PFSK-1 (cell line): ENCODE data around the gene NDC1.

ENCODE experiments used
- FOXP2 ChIP-seq: optimal IDR thresholded peaks from 2 replicates; pipeline ENCODE3; 2011; ENCODE audit warnings: borderline replicate concordance, control low read depth, inconsistent platforms; ENCODE audit not compliant: insufficient read depth; ENCODE audit errors: extremely low read length, extremely low read depth
- POLR2AphosphoS5 ChIP-seq: IDR thresholded peaks from 2 replicates; pipeline ENCODE4 v1.6.1; 2012; ENCODE audit warnings: low read depth, mild to moderate bottlenecking, control low read depth, low read length, moderate library complexity
- TAF1 ChIP-seq: IDR thresholded peaks from 2 replicates; pipeline ENCODE4 v1.6.1; 2012; ENCODE audit warnings: low read length, control low read depth, borderline replicate concordance; ENCODE audit not compliant: insufficient read depth
- TF ChIP-seq, protein P1 (sequence below), 2 experiments: IDR thresholded peaks; 2 replicates each; pipeline versions ENCODE4 v1.6.1 to v1.8.0; 2011 to 2012; ENCODE audit warnings: low read depth in 2 of 2, low read length in 2 of 2, control low read depth in 1 of 2, inconsistent platforms in 1 of 2, mild to moderate bottlenecking in 1 of 2, moderate library complexity in 1 of 2; ENCODE audit not compliant: insufficient read depth in 1 of 2

DNA sequence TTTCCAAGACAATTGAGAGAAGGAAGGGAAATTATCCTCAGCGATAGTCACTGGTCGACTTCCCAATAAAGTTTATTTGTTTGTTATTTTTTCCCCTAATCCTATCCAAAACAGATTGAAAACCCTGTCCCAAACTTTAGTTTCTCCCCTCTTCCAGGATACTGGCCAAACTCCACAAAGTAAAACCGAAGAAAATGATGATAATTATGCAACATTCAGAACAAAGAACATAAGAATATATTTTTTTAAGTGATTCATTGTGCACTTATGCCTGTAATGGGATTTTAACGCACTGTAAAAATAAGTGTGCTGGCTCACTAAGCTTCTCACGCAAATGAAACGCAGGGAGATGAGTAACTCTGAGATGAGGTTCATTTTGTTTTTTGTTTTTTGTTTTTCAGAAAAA, 105.2 kb downstream of the NDC1 start:
- TF ChIP-seq TAF1 (no peak), POLR2AphosphoS5 (no peak), FOXP2 (no peak)
- TF ChIP-seq, protein P1, sequence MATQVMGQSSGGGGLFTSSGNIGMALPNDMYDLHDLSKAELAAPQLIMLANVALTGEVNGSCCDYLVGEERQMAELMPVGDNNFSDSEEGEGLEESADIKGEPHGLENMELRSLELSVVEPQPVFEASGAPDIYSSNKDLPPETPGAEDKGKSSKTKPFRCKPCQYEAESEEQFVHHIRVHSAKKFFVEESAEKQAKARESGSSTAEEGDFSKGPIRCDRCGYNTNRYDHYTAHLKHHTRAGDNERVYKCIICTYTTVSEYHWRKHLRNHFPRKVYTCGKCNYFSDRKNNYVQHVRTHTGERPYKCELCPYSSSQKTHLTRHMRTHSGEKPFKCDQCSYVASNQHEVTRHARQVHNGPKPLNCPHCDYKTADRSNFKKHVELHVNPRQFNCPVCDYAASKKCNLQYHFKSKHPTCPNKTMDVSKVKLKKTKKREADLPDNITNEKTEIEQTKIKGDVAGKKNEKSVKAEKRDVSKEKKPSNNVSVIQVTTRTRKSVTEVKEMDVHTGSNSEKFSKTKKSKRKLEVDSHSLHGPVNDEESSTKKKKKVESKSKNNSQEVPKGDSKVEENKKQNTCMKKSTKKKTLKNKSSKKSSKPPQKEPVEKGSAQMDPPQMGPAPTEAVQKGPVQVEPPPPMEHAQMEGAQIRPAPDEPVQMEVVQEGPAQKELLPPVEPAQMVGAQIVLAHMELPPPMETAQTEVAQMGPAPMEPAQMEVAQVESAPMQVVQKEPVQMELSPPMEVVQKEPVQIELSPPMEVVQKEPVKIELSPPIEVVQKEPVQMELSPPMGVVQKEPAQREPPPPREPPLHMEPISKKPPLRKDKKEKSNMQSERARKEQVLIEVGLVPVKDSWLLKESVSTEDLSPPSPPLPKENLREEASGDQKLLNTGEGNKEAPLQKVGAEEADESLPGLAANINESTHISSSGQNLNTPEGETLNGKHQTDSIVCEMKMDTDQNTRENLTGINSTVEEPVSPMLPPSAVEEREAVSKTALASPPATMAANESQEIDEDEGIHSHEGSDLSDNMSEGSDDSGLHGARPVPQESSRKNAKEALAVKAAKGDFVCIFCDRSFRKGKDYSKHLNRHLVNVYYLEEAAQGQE (IDR thresholded peaks at IDR 0.05; ENCODE audit: insufficient read depth in 1 of 2, low read depth in 2 of 2, low read length in 2 of 2) = no peak
